ENCODE data around the gene COL4A1.

- no peak for TF ChIP-seq CTCF (optimal IDR thresholded peaks at IDR 0.05 in 1 of 3, IDR thresholded peaks at IDR 0.05 in 1 of 3, conservative IDR thresholded peaks at IDR 0.05 in 1 of 3; ENCODE audit: extremely low read depth in 1 of 3, insufficient read depth in 2 of 3, low read length in 3 of 3)
- TF ChIP-seq EZH2 (IDR thresholded peaks at IDR 0.05; ENCODE audit: low read length): no peak
Observed at GRCh38 chr13:110162053-110162452, 144.9 kb downstream of the COL4A1 start.

All from keratinocyte (primary cell).